Smooth muscle cell (in vitro differentiated cells): ENCODE measurements around the gene CCDC3. TPM values are rescaled to one million over a fixed set of nuclear protein-coding genes. Genes with fewer than 3 reads are reported as not detected.

Experiments
- DNase-seq: peaks from one replicate; lab custom pipeline; 2025; ENCODE audit not compliant: unreplicated experiment; lab: John Stamatoyannopoulos, UW
- H2AFZ ChIP-seq: fragments of 200-600 bp; sonication (generic); 2 replicates; pipeline ENCODE4 v1.6.0; 2016; ENCODE audit warnings: antibody characterized with exemption, low read depth, mild to moderate bottlenecking
- H3F3A ChIP-seq: fragments of 200-600 bp; sonication (generic); 2 replicates; pipeline ENCODE4 v1.6.0; 2017; ENCODE audit warnings: antibody characterized with exemption, low read depth
- H3K27ac ChIP-seq: fragments of 200-600 bp; sonication (generic); 2 replicates; pipeline ENCODE4 v1.5.1; 2016; ENCODE audit warnings: low read depth, mild to moderate bottlenecking
- H3K27me3 ChIP-seq: fragments of 200-600 bp; sonication (generic); 2 replicates; pipeline ENCODE4 v1.6.1; 2016; ENCODE audit warnings: low read depth, mild to moderate bottlenecking
- H3K36me3 ChIP-seq: fragments of 200-600 bp; sonication (generic); 2 replicates; pipeline ENCODE4 v1.5.1; 2016; ENCODE audit warnings: low read depth
- H3K4me1 ChIP-seq: fragments of 200-600 bp; sonication (generic); 2 replicates; pipeline ENCODE4 v1.5.1; 2016; ENCODE audit warnings: low read depth
- H3K4me2 ChIP-seq: fragments of 200-600 bp; sonication (generic); 2 replicates; pipeline ENCODE4 v1.6.0; 2016; ENCODE audit warnings: mild to moderate bottlenecking
- H3K4me3 ChIP-seq: fragments of 200-600 bp; sonication (generic); 2 replicates; pipeline ENCODE4 v1.5.1; 2016; ENCODE audit warnings: mild to moderate bottlenecking
- H3K79me2 ChIP-seq: fragments of 200-600 bp; sonication (generic); 2 replicates; pipeline ENCODE4 v1.6.0; 2016; ENCODE audit warnings: low read depth, mild to moderate bottlenecking
- H3K9ac ChIP-seq: fragments of 200-600 bp; sonication (generic); 2 replicates; pipeline ENCODE4 v1.6.0; 2016; ENCODE audit warnings: low read depth
- H3K9me3 ChIP-seq: fragments of 200-600 bp; sonication (generic); replicated peaks from 2 replicates; pipeline ENCODE4 v1.5.1; 2016; ENCODE audit warnings: low read depth
- H4K20me1 ChIP-seq: fragments of 200-600 bp; sonication (generic); 2 replicates; pipeline ENCODE4 v1.6.0; 2016; ENCODE audit warnings: low read depth
- WGBS: methylation state at CpG from one replicate; pipeline ENCODE4 v1.1.7; 2016; ENCODE audit warnings: low lambda C conversion rate; 5-methylcytosine and 5-hydroxymethylcytosine counted together
- polyA plus RNA-seq: library from polyadenylated mRNA; unstranded; fragments of >200 nt; fragmentation: Nextera tagmentation; extraction: Ambion mirVana; gene quantifications from 2 replicates; pipeline ENCODE4 v1.2.1, GENCODE V29; 2016
- total RNA-seq: library from RNA; depleted of rRNA; stranded (reverse); fragments of >200 nt; gene quantifications from 2 replicates; pipeline ENCODE4 v1.2.3, GENCODE V29; 2014
- TF ChIP-seq, protein P1 (sequence below): fragments of 200-600 bp; sonication (generic); IDR thresholded peaks from 2 replicates; pipeline ENCODE4 v1.5.1; 2017; ENCODE audit warnings: borderline replicate concordance, mild to moderate bottlenecking, antibody characterized with exemption; ENCODE audit not compliant: insufficient read depth, poor library complexity, severe bottlenecking

CCDC3 gene
- total and polyA plus RNA-seq, 2 experiments from 2014 or later: 39.2 to 46.0 TPM

DNA sequence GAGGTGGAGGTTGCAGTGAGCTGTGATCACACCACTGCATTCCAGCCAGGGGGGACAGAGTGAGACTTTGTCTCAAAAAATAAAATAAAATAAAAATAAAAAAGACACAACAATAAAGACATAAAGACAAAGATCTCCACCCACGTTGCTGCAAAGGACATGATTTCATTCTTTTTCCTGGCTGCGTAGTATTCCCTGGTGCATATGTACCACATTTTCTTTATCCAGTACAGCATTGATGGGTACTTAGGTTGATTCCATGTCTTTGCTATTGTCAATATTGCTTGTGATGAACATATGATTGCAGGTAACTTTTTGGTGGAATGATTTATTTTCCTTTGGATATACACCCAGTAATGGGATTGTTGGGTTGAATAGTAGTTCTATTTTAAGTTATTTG lies 42.0 kb upstream of the CCDC3 start:
- H4K20me1 ChIP-seq: no peaks in the 10 kb centered on the region
- no peaks in the 10 kb centered on the region for H3K79me2 ChIP-seq
- H3K27ac ChIP-seq: no peak overlapping the region
- H3K4me3 ChIP-seq: no peak overlapping the region
- no peak for DNase-seq
- no peaks in the 10 kb centered on the region for H3K4me1 ChIP-seq
- H3K36me3 ChIP-seq: no peaks in the 10 kb centered on the region
- H3F3A ChIP-seq: no peaks in the 10 kb centered on the region
- WGBS: 92% methylated on average over 2 of the region's 2 CpGs
- no peaks in the 10 kb centered on the region for H3K27me3 ChIP-seq
- TF ChIP-seq, protein P1, sequence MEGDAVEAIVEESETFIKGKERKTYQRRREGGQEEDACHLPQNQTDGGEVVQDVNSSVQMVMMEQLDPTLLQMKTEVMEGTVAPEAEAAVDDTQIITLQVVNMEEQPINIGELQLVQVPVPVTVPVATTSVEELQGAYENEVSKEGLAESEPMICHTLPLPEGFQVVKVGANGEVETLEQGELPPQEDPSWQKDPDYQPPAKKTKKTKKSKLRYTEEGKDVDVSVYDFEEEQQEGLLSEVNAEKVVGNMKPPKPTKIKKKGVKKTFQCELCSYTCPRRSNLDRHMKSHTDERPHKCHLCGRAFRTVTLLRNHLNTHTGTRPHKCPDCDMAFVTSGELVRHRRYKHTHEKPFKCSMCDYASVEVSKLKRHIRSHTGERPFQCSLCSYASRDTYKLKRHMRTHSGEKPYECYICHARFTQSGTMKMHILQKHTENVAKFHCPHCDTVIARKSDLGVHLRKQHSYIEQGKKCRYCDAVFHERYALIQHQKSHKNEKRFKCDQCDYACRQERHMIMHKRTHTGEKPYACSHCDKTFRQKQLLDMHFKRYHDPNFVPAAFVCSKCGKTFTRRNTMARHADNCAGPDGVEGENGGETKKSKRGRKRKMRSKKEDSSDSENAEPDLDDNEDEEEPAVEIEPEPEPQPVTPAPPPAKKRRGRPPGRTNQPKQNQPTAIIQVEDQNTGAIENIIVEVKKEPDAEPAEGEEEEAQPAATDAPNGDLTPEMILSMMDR: no peak
- no peak overlapping the region for H3K4me2 ChIP-seq
- H3K9me3 ChIP-seq: no peaks in the 10 kb centered on the region
- H2AFZ ChIP-seq: no peak overlapping the region
- H3K9ac ChIP-seq: no peak overlapping the region

DNA sequence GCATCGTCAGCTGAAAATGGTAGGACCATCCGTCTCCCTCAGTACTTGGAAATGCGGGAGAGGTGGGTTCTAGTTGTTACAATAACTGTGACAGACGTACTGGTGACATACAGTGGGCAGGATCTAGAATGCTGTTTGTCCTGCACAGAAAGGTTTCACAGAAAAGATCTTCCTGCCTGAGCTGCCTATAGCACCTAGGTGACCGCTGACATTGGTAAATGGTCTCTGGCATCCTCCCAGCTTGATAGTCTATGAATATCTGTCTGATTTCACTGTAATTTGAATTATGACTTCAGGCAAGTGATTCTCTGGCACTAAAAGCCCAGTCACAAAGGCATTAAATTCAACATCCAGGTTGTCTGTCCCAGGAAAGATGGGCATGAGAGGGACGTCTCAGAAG lies 38.2 kb upstream of the CCDC3 start:
- no peaks in the 10 kb centered on the region for H3K27me3 ChIP-seq
- TF ChIP-seq, protein P1: no peak
- H3K36me3 ChIP-seq: no peaks in the 10 kb centered on the region
- H2AFZ ChIP-seq: no peak overlapping the region
- H3K9me3 ChIP-seq: no peaks in the 10 kb centered on the region
- no peaks in the 10 kb centered on the region for H4K20me1 ChIP-seq
- H3K4me1 ChIP-seq: no peaks in the 10 kb centered on the region
- no peaks in the 10 kb centered on the region for H3K79me2 ChIP-seq
- H3K27ac ChIP-seq: no peak overlapping the region
- H3F3A ChIP-seq: no peaks in the 10 kb centered on the region
- H3K4me2 ChIP-seq: no peak overlapping the region
- DNase-seq: no peak
- H3K4me3 ChIP-seq: no peak overlapping the region
- no peak overlapping the region for H3K9ac ChIP-seq
- 88% methylated on average over 6 of the region's 6 CpGs for WGBS

DNA sequence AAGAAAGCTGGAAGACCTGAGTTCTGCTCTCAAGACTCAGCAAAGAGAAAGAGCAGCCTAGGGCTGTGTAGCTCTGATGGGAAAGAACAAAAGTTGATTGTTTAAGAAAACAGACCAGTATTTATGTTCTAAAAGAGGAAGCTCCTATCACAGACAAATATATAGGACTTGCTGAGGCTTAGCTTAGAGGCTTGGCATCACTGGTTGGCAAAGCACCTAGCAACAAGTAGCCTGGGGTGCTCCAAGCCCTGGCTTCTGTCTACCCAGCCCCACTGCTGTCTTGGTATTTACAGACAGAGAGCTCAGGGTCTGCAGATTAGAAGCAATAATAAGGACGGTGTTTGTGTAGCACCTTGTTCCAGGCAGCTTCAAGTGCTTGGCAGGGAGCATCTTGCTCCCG lies 36.9 kb upstream of the CCDC3 start:
- WGBS: 91% methylated on average over 2 of the region's 2 CpGs
- Histone ChIP-seq H2AFZ (no peak overlapping the region), H3K79me2 (no peaks in the 10 kb centered on the region), H3K9ac (no peak overlapping the region), H3K4me2 (no peak overlapping the region), H3F3A (no peaks in the 10 kb centered on the region), H3K4me1 (no peaks in the 10 kb centered on the region), H3K9me3 (no peaks in the 10 kb centered on the region), H3K36me3 (no peaks in the 10 kb centered on the region), H3K27ac (no peak overlapping the region), H4K20me1 (no peaks in the 10 kb centered on the region), H3K4me3 (no peak overlapping the region), H3K27me3 (no peaks in the 10 kb centered on the region)
- DNase-seq: no peak
- TF ChIP-seq, protein P1: no peak

DNA sequence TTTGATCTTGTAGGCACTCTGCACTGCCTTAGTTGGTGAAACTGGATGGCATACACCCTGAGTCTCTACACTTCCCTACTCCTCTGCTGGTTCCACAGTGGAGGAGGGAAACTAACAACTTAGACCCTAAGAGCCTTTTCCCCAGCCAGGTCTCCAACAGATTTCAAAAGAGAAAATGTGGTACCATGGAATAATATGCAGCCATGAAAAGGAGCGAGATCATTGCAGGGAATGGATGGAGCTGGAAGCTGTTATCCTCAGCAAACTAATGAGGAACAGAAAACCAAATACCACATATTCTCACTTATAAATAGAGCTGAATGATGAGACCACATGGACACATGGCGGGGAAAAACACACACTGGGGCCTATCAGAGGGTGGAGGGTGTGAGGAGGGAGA lies 36.3 kb upstream of the CCDC3 start:
- Histone ChIP-seq H3F3A (no peaks in the 10 kb centered on the region), H3K4me1 (no peaks in the 10 kb centered on the region), H3K27ac (no peak overlapping the region), H3K79me2 (no peaks in the 10 kb centered on the region), H2AFZ (no peak overlapping the region), H3K9ac (no peak overlapping the region), H4K20me1 (no peaks in the 10 kb centered on the region), H3K27me3 (no peaks in the 10 kb centered on the region), H3K36me3 (no peaks in the 10 kb centered on the region), H3K4me3 (no peak overlapping the region), H3K9me3 (no peaks in the 10 kb centered on the region), H3K4me2 (no peak overlapping the region)
- no peak for DNase-seq
- TF ChIP-seq, protein P1: no peak
- WGBS: 97% methylated on average over 2 of the region's 2 CpGs
